CD4-positive, alpha-beta T cell (primary cell): ENCODE results near the gene SYT9. TPM values are rescaled to one million over a fixed set of nuclear protein-coding genes. Genes with fewer than 3 reads are reported as not detected.

Source experiments
- ATAC-seq: fragments of 200-7000 bp; cut with Tn5 transposase; one replicate; pipeline ENCODE4 v1.10.0; 2022; ENCODE audit warnings: mild to moderate bottlenecking; ENCODE audit not compliant: poor library complexity
- CTCF ChIA-PET: fragments of 350-600 bp; sonication (Branson Sonifier 250); formaldehyde crosslinking; loops from one replicate; lab custom pipeline; 2021; ENCODE audit warnings: antibody characterized with exemption, inconsistent platforms; lab: Charles Lee
- POLR2A ChIA-PET: fragments of 350-600 bp; sonication (Branson Sonifier 250); formaldehyde crosslinking; loops from one replicate; lab custom pipeline; 2021; ENCODE audit warnings: antibody characterized with exemption, inconsistent platforms; lab: Charles Lee
- DNase-seq, 14 experiments: peaks; one replicate each; pipeline ENCODE4 v3.0.0-alpha.2; 2013 to 2020; ENCODE audit warnings: mixed read lengths in 2 of 14
- H3K27ac ChIP-seq, 2 donors: one replicate each; pipeline versions ENCODE4 v1.5.1 to v1.7.0; 2013; ENCODE audit warnings: low read length in 2 of 2, low read depth in 1 of 2, mild to moderate bottlenecking in 1 of 2
- H3K27me3 ChIP-seq, 2 experiments: 1 replicate in 1 of 2; 2 replicates in 1 of 2; pipeline versions ENCODE4 v1.6.1 to v1.7.0; 2013; ENCODE audit warnings: low read length in 2 of 2, control low read depth in 1 of 2, mild to moderate bottlenecking in 1 of 2, moderate library complexity in 1 of 2; ENCODE audit not compliant: insufficient read depth in 2 of 2, control insufficient read depth in 1 of 2
- H3K36me3 ChIP-seq: one replicate; pipeline ENCODE4 v1.6.1; 2013; ENCODE audit warnings: low read length, control low read depth; ENCODE audit not compliant: insufficient read depth
- H3K4me1 ChIP-seq: one replicate; pipeline ENCODE4 v1.6.1; 2013; ENCODE audit warnings: low read length, control low read depth; ENCODE audit not compliant: insufficient read depth
- H3K4me3 ChIP-seq: one replicate; pipeline ENCODE4 v1.5.1; 2013; ENCODE audit warnings: mild to moderate bottlenecking, low read length, moderate library complexity
- H3K9me3 ChIP-seq, 2 experiments: 1 replicate in 1 of 2; 2 replicates in 1 of 2; pipeline versions ENCODE4 v1.6.1 to v1.7.0; 2013; ENCODE audit warnings: low read length in 2 of 2, mild to moderate bottlenecking in 2 of 2, control low read depth in 1 of 2, moderate library complexity in 1 of 2; ENCODE audit not compliant: control insufficient read depth in 1 of 2, insufficient read depth in 1 of 2
- H3K27ac Mint-ChIP-seq: one replicate; pipeline ENCODE4 v1.8.0; 2020; ENCODE audit warnings: mixed read lengths
- H3K27me3 Mint-ChIP-seq: one replicate; pipeline ENCODE4 v1.8.0; 2021; ENCODE audit warnings: mixed read lengths
- H3K36me3 Mint-ChIP-seq: one replicate; pipeline ENCODE4 v1.8.0; 2021; ENCODE audit warnings: low read depth, mixed read lengths
- H3K4me1 Mint-ChIP-seq: one replicate; pipeline ENCODE4 v1.8.0; 2021; ENCODE audit warnings: low read depth, mixed read lengths
- H3K4me3 Mint-ChIP-seq: one replicate; pipeline ENCODE4 v1.8.0; 2020; ENCODE audit warnings: mild to moderate bottlenecking, mixed read lengths
- H3K9me3 Mint-ChIP-seq: one replicate; pipeline ENCODE4 v1.8.0; 2020; ENCODE audit warnings: mixed read lengths
- intact Hi-C, 2 experiments: fragments of 100-400 bp; cut with DNase I in 1 of 2; cut with micrococcal nuclease in 1 of 2; formaldehyde crosslinking; loops; one replicate each; pipeline versions ENCODE4 v1.15.1 to v1.9.0; 2023 to 2025; cut with DNase I, micrococcal nuclease
- total RNA-seq, 174 experiments: library from RNA in 2 of 174; stranded (reverse) in 2 of 174; gene quantifications; one replicate each; pipeline ENCODE4 v1.2.3 and lab custom pipeline; 2021 to 2026
- TF ChIP-seq, protein P1 (sequence below): fragments of 200-600 bp; IDR thresholded peaks from one replicate; pipeline ENCODE4 v1.8.0; 2022; ENCODE audit warnings: antibody characterized with exemption, mild to moderate bottlenecking

SYT9 gene
- total RNA-seq, 2 experiments from 2014 or later = not detected

DNA sequence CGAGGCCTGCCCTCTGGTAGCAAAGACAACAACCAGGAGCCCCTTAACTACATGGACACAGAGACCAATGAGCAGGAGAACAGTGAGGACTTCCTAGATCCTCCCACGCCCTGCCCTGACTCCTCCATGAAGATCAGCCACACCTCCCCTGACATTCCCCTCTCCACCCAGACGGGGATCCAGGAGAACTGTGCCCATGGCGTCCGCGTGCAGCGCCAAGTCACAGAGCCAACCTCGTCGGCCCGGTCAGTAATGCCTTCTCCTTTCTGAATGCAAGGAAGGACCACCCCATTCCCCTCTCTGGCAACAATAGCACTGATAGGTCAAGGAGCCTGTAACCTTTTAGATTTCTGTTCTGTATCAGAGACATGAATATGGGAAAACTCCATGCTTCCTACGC is 51.4 kb downstream of the SYT9 start:
- DNase-seq (no peak), ATAC-seq (no peak)
- peaks cover 15% of the 10 kb centered on the region for H3K27me3 Mint-ChIP-seq
- Histone ChIP-seq H3K9me3 (peaks cover 0 to 3% of the 10 kb centered on the region in 2 experiments), H3K27ac (no peak overlapping the region), H3K4me3 (no peak overlapping the region), H3K36me3 (no peaks in the 10 kb centered on the region), H3K27me3 (peaks cover 3 to 4% of the 10 kb centered on the region in 2 experiments), H3K4me1 (no peaks in the 10 kb centered on the region)
- H3K4me3 Mint-ChIP-seq = no peak overlapping the region
- CTCF ChIA-PET = no interaction called here
- no peak overlapping the region for H3K27ac Mint-ChIP-seq
- intact Hi-C loops = no loop called here
- no peaks in the 10 kb centered on the region for H3K9me3 Mint-ChIP-seq
- no peaks in the 10 kb centered on the region for H3K4me1 Mint-ChIP-seq
- no peaks in the 10 kb centered on the region for H3K36me3 Mint-ChIP-seq
- TF ChIP-seq, protein P1, sequence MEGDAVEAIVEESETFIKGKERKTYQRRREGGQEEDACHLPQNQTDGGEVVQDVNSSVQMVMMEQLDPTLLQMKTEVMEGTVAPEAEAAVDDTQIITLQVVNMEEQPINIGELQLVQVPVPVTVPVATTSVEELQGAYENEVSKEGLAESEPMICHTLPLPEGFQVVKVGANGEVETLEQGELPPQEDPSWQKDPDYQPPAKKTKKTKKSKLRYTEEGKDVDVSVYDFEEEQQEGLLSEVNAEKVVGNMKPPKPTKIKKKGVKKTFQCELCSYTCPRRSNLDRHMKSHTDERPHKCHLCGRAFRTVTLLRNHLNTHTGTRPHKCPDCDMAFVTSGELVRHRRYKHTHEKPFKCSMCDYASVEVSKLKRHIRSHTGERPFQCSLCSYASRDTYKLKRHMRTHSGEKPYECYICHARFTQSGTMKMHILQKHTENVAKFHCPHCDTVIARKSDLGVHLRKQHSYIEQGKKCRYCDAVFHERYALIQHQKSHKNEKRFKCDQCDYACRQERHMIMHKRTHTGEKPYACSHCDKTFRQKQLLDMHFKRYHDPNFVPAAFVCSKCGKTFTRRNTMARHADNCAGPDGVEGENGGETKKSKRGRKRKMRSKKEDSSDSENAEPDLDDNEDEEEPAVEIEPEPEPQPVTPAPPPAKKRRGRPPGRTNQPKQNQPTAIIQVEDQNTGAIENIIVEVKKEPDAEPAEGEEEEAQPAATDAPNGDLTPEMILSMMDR = no peak
- POLR2A ChIA-PET = no interaction called here

DNA sequence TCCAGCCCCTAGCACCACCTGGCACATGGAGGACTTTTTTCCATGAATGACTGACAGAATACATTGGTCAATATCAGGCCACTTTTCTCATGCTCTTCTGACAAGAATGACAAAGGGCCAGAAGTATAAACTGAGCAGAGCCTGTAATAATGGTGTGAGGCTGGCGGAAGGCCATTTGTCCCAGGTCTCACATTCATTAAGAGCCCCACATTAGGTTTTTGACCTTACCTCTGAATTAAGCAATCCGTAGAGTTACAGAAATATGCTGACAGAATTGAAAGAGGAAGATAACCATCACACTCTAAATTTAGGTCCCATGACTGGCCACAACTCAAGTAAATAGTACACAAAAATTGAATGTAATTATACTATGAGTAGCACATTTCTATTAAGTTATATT is 55.2 kb downstream of the SYT9 start:
- Mint-ChIP-seq H3K4me3 (no peak overlapping the region), H3K27ac (no peak overlapping the region), H3K9me3 (no peaks in the 10 kb centered on the region), H3K27me3 (peaks cover 29% of the 10 kb centered on the region), H3K36me3 (no peaks in the 10 kb centered on the region), H3K4me1 (no peaks in the 10 kb centered on the region)
- Histone ChIP-seq H3K27me3 (peaks cover 3 to 8% of the 10 kb centered on the region in 2 experiments), H3K36me3 (no peaks in the 10 kb centered on the region), H3K4me3 (no peak overlapping the region), H3K27ac (no peak overlapping the region), H3K4me1 (no peaks in the 10 kb centered on the region), H3K9me3 (peaks cover 0 to 3% of the 10 kb centered on the region in 2 experiments)
- DNase-seq (no peak), ATAC-seq (no peak)
- TF ChIP-seq, protein P1 = no peak
- POLR2A ChIA-PET = no interaction called here
- CTCF ChIA-PET = no interaction called here
- intact Hi-C loops = no loop called here

DNA sequence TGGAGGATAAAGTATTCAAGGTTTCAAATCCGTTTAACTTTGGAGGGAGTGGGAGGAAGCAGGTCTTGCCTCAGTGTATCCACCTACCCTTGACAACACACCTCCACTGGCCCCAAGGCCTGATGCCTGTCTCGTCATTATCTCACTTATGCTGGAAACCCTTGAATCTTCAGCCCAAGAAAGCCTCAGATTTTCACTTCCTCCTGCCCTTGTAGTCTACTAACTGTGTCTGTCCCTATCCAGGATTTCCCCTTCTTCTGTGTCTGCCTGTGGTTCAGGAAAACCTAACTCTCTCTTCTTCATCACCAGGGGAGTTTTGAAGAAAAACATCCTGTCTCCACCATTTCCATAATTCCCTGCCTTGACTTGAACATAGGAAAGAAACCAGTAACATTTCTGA is 56.1 kb downstream of the SYT9 start:
- Histone ChIP-seq H3K4me1 (no peaks in the 10 kb centered on the region), H3K9me3 (peaks cover 0 to 3% of the 10 kb centered on the region in 2 experiments), H3K4me3 (no peak overlapping the region), H3K36me3 (no peaks in the 10 kb centered on the region), H3K27me3 (peaks cover under 1 to 4% of the 10 kb centered on the region in 2 experiments), H3K27ac (no peak overlapping the region)
- Mint-ChIP-seq H3K4me3 (no peak overlapping the region), H3K27me3 (peaks cover 31% of the 10 kb centered on the region), H3K9me3 (no peaks in the 10 kb centered on the region), H3K4me1 (no peaks in the 10 kb centered on the region), H3K36me3 (no peaks in the 10 kb centered on the region), H3K27ac (no peak overlapping the region)
- ATAC-seq (no peak), DNase-seq (peak in 1 of 14 experiments; percentile 4)
- TF ChIP-seq, protein P1 = no peak
- intact Hi-C loops = no loop called here
- ChIA-PET CTCF (no interaction called here), POLR2A (no interaction called here)
